OCI-LY7 (cell line): ENCODE measurements around the gene CBFA2T3. TPM values are rescaled to one million over a fixed set of nuclear protein-coding genes. Genes with fewer than 3 reads are reported as not detected.

Experiments used
- BruUV-seq: library from RNA; stranded (reverse); fragments of 400-500 nt; replicated peaks from 2 replicates; lab custom pipeline; 2021; lab: Mats Ljungman, UMichigan
- CTCF ChIA-PET: fragments of 300-600 bp; sonication (Branson Sonifier 250); formaldehyde crosslinking; loops from one replicate; lab custom pipeline; 2022; ENCODE audit warnings: antibody characterized with exemption; ENCODE audit not compliant: unreplicated experiment; lab: Charles Lee
- POLR2A ChIA-PET: fragments of 300-600 bp; sonication (Branson Sonifier 250); formaldehyde crosslinking; loops from one replicate; lab custom pipeline; 2022; ENCODE audit warnings: antibody characterized with exemption; lab: Charles Lee
- DNase-seq: peaks from one replicate; pipeline ENCODE4 v3.0.0-alpha.2; 2015; ENCODE audit warnings: low spot score
- H2AFZ ChIP-seq: fragments of 200-600 bp; sonication (generic), shearing (Covaris generic); 2 replicates; pipeline ENCODE4 v1.6.1; 2014; ENCODE audit warnings: mild to moderate bottlenecking, antibody characterized with exemption, low read length, moderate library complexity
- H3K27ac ChIP-seq: fragments of 200-600 bp; sonication (generic); 2 replicates; pipeline ENCODE4 v1.5.1; 2014; ENCODE audit warnings: mixed run types, low read depth, mild to moderate bottlenecking, moderate library complexity, low read length, inconsistent platforms; ENCODE audit not compliant: poor library complexity, severe bottlenecking
- H3K36me3 ChIP-seq: fragments of 200-600 bp; sonication (generic); 2 replicates; pipeline ENCODE4 v1.6.1; 2014; ENCODE audit warnings: mild to moderate bottlenecking, antibody characterized with exemption, low read length, moderate library complexity, mixed read lengths; ENCODE audit not compliant: insufficient read depth
- H3K4me1 ChIP-seq: fragments of 200-600 bp; sonication (generic); 2 replicates; pipeline ENCODE4 v1.5.1; 2014; ENCODE audit warnings: mild to moderate bottlenecking, low read length; ENCODE audit not compliant: insufficient read depth, poor library complexity, severe bottlenecking
- H3K4me2 ChIP-seq: fragments of 200-600 bp; sonication (generic); 2 replicates; pipeline ENCODE4 v1.6.1; 2014; ENCODE audit warnings: mild to moderate bottlenecking, low read length
- H3K4me3 ChIP-seq: fragments of 200-600 bp; sonication (generic); 2 replicates; pipeline ENCODE4 v1.5.1; 2014; ENCODE audit warnings: mild to moderate bottlenecking, low read depth, low read length; ENCODE audit not compliant: poor library complexity, severe bottlenecking
- H3K79me2 ChIP-seq: fragments of 200-600 bp; sonication (generic); 2 replicates; pipeline ENCODE4 v1.6.1; 2016; ENCODE audit warnings: low read depth, mild to moderate bottlenecking, low read length, moderate library complexity, mixed read lengths; ENCODE audit not compliant: insufficient read depth
- H3K9me2 ChIP-seq: fragments of 200-600 bp; sonication (generic); 2 replicates; pipeline ENCODE4 v1.6.1; 2016; ENCODE audit warnings: mild to moderate bottlenecking, low read length, mixed read lengths; ENCODE audit not compliant: insufficient read depth
- H3K9me3 ChIP-seq: fragments of 200-600 bp; sonication (generic); 2 replicates; pipeline ENCODE4 v1.6.1; 2014; ENCODE audit warnings: mild to moderate bottlenecking, mixed run types, low read length, mixed read lengths
- H4K20me1 ChIP-seq: fragments of 200-600 bp; sonication (generic); 2 replicates; pipeline ENCODE4 v1.6.1; 2014; ENCODE audit warnings: mild to moderate bottlenecking, antibody characterized with exemption, low read length, moderate library complexity, mixed read lengths; ENCODE audit not compliant: insufficient read depth
- EZH2phosphoT487 ChIP-seq: fragments of 200-600 bp; sonication (generic); IDR thresholded peaks from 2 replicates; pipeline ENCODE4 v1.6.1; 2018; ENCODE audit warnings: low read depth, borderline replicate concordance, mild to moderate bottlenecking, mixed run types, antibody characterized with exemption, low read length, moderate library complexity, mixed read lengths
- intact Hi-C: fragments of 100-400 bp; cut with micrococcal nuclease; formaldehyde crosslinking; loops from one replicate; pipeline ENCODE4 v1.10.0; 2022; ENCODE audit not compliant: unreplicated experiment
- total RNA-seq, 2 experiments: library from RNA; depleted of rRNA in 1 of 2; stranded (reverse); fragments of >200 nt in 1 of 2; shearing (Covaris generic) in 1 of 2; gene quantifications; 2 replicates each; pipeline ENCODE4 v1.2.3, GENCODE V29; 2014 to 2022
- TF ChIP-seq, protein P1 (sequence below): fragments of 200-600 bp; sonication (generic); conservative IDR thresholded peaks from 2 replicates; pipeline ENCODE4 v1.5.1; 2014; ENCODE audit warnings: mild to moderate bottlenecking, antibody characterized with exemption, low read length, moderate library complexity, mixed read lengths

CBFA2T3 gene
- total RNA-seq, 2 experiments from 2014 or later, result 1.1 to 48.0 TPM

GRCh38 chr16:88882358-88883030, 94.5 kb downstream of the CBFA2T3 start:
- DNase-seq, result no peak
- Histone ChIP-seq H3K9me3 (no peaks in the 10 kb centered on the region), H3K4me2 (no peak overlapping the region), H4K20me1 (no peaks in the 10 kb centered on the region), H3K9me2 (no peaks in the 10 kb centered on the region), H3K4me1 (no peaks in the 10 kb centered on the region), H2AFZ (no peak overlapping the region), H3K27ac (no peak overlapping the region), H3K79me2 (no peaks in the 10 kb centered on the region), H3K36me3 (no peaks in the 10 kb centered on the region), H3K4me3 (no peak overlapping the region)
- POLR2A ChIA-PET, result no interaction called here
- no TSS peak for BruUV-seq
- CTCF ChIA-PET, result interaction anchor here (0.6 kb wide), 1 partner anchor 1174 kb away, joined by 4 read pairs; no protein-coding TSS in a partner anchor
- TF ChIP-seq, protein P1, sequence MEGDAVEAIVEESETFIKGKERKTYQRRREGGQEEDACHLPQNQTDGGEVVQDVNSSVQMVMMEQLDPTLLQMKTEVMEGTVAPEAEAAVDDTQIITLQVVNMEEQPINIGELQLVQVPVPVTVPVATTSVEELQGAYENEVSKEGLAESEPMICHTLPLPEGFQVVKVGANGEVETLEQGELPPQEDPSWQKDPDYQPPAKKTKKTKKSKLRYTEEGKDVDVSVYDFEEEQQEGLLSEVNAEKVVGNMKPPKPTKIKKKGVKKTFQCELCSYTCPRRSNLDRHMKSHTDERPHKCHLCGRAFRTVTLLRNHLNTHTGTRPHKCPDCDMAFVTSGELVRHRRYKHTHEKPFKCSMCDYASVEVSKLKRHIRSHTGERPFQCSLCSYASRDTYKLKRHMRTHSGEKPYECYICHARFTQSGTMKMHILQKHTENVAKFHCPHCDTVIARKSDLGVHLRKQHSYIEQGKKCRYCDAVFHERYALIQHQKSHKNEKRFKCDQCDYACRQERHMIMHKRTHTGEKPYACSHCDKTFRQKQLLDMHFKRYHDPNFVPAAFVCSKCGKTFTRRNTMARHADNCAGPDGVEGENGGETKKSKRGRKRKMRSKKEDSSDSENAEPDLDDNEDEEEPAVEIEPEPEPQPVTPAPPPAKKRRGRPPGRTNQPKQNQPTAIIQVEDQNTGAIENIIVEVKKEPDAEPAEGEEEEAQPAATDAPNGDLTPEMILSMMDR, result no peak
- no peak for TF ChIP-seq EZH2phosphoT487
- intact Hi-C loops, result no loop called here

DNA sequence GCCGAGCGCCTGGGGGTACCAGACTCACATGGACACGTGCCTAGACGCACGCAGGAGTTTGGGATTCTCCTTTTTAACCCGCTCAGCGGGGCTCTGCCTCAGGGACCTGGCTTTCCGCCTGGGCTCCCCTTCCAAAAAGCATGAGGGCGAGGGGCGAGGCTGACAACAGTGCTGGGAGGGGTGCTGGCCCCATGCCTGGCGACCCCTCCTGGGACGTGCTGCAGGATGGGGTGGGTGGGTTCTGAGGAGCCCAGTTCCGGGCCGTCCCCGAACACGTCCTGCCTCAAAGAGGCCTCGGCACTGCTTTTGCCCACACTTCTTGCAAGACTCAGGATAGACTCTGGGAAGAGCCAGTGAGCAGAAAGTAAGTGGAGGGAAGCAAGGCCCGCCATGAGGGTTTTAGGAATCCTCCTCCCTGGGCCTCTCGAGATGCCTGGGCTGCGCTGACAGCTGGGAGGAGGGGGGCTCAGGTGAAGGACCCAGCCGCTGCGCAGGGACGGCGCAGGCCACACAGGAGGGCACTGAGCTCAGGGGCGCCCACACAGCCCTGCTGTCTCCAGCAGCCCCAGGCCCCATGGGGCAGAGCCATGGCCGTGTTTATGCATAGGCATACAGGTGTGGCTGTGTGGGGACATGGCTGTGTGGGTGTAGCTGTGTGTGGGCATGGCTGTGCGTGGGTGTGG, 95.2 kb downstream of the CBFA2T3 start:
- intact Hi-C loops, result no loop called here
- Histone ChIP-seq H3K79me2 (no peaks in the 10 kb centered on the region), H2AFZ (no peak overlapping the region), H3K36me3 (no peaks in the 10 kb centered on the region), H3K4me2 (no peak overlapping the region), H3K4me3 (no peak overlapping the region), H3K4me1 (no peaks in the 10 kb centered on the region), H4K20me1 (no peaks in the 10 kb centered on the region), H3K9me2 (no peaks in the 10 kb centered on the region), H3K27ac (no peak overlapping the region), H3K9me3 (no peaks in the 10 kb centered on the region)
- TF ChIP-seq, protein P1, result no peak
- TF ChIP-seq EZH2phosphoT487, result no peak
- CTCF ChIA-PET, result no interaction called here
- no peak for DNase-seq
- POLR2A ChIA-PET, result no interaction called here
- no TSS peak for BruUV-seq
